ENCODE measurements around the gene ALDH3A2.

ALDH3A2 gene

DNA sequence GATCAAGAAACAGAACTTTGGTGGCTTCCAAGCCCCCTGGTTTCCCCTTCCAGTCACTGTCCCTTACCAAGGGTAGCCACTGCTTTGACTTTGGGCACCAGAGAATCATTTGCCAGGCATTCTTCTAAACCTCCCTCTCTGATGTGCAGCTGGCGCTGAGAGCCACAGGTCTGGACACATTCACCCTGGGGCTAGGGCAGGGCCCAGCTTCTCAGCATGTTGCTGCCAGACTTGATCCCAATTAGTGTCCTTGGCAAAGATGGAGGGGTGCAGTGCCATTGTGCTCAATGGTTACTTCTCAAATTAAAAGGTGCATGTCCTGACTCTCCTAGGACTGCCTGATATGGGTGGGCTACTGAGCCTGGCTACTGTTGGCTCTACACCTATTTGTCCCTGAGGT lies 75.4 kb downstream of the ALDH3A2 start:
- no peak for DNase-seq (ENCODE audit: extremely low read depth, low read depth)
- TF ChIP-seq, protein P1, sequence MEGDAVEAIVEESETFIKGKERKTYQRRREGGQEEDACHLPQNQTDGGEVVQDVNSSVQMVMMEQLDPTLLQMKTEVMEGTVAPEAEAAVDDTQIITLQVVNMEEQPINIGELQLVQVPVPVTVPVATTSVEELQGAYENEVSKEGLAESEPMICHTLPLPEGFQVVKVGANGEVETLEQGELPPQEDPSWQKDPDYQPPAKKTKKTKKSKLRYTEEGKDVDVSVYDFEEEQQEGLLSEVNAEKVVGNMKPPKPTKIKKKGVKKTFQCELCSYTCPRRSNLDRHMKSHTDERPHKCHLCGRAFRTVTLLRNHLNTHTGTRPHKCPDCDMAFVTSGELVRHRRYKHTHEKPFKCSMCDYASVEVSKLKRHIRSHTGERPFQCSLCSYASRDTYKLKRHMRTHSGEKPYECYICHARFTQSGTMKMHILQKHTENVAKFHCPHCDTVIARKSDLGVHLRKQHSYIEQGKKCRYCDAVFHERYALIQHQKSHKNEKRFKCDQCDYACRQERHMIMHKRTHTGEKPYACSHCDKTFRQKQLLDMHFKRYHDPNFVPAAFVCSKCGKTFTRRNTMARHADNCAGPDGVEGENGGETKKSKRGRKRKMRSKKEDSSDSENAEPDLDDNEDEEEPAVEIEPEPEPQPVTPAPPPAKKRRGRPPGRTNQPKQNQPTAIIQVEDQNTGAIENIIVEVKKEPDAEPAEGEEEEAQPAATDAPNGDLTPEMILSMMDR (IDR thresholded peaks at IDR 0.05; ENCODE audit: low read depth, low read length): no peak

DNA sequence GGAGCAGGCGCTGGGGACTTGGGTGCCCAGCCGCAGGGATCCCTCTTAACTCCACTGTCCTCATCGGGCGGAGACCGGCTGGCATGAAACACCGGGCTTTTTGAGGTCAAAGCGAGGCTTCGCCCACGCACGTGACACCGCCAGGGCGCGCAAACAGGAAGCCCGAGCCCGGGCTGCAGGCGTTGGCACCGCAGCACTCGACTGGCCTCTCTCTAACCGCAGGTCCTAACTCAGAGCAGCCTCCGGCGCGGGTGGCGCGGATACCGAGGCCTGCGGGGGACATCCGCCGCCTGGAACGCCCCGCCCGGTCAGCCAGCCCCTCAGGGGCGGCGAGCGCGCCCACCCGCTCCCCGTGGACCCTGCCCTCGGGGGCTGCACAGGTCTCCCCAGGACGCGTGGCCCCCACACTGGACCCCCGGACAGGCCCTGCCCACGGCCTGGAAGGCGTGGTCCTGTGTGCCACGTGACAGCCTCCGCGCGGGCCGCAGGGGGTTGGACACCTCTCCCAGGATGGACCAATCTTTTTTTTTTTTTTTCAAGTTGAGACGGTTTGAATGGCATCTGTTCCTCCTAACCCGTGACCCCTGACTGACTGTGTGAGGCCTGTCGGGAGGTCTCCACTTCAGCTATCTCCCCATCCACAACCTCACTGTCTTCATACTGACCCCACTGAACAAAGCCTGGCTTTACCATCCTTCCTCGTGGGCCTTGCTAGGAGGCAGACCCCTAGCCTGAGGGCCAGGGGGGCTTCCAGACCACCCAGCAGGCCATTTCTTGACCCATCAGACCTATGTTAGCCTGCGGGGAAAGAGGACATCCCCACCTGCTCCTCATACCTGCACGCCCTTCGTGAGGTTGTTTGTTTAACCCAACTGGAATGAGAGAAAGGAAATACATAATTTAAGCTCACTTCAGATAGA lies 76.2 kb downstream of the ALDH3A2 start:
- DNase-seq (ENCODE audit: extremely low read depth, low read depth): no peak
- TF ChIP-seq, protein P1 (IDR thresholded peaks at IDR 0.05; ENCODE audit: low read depth, low read length): no peak

DNA sequence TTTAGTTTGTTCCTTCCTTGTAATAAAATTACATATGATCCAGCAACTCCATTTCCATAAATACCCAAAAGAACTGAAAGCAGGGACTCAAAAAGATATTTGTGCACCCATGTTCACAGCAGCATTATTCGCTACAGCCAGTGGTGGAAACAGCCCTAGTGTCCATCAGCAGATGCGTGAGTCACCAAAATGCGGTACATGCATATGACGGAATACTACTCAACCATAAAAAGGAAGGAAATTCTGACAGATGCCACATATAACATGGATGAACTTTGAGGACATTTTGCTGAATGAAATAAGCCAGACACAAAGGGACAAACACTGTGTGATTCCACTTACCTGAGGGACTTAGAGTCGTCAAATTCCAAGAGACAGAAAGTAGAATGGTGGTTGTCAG lies 76.9 kb downstream of the ALDH3A2 start:
- TF ChIP-seq, protein P1 (IDR thresholded peaks at IDR 0.05; ENCODE audit: low read depth, low read length): no peak
- DNase-seq (ENCODE audit: extremely low read depth, low read depth): no peak

DNA sequence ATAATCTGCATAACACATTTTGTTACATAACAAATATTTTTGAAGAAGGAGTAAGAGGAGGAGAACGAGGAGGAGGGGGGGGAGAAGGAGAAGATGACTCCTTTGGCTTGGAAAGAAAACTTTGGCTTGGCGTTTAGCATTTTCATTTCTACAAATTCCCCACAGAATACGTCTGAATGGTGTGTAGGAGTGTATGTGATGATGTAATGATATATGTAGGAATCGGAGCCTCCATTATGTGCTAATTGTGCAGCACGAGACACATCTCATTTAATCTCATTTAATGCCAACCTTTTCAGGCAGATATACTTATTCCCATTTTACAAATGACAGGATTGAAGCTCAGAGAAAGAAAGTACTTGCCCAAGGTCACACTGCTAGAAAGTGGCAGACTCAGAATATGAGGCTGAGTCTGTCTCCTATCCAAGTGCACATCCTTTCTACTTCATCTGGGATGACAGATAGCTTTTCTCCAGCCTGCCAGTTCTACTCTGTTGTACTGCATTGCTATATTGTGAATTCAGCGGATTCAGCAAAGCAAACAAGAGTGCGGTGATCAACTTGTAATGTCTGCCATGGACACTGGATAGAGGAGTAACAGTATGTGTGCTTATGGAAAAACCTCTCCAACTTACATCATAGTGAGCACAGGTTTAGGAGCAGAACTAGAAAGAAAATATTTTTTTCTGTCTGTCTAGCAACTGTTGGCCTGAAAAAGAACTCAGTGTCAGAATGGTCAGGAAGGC lies 78.3 kb downstream of the ALDH3A2 start:
- TF ChIP-seq, protein P1 (IDR thresholded peaks at IDR 0.05; ENCODE audit: low read depth, low read length): no peak
- DNase-seq (ENCODE audit: extremely low read depth, low read depth): no peak

Data from AG09319 (cell line).